Measurements from ENCODE around the gene ABCC4. TPM values are rescaled to one million over a fixed set of nuclear protein-coding genes. Genes with fewer than 3 reads are reported as not detected.

The ABCC4 gene
- 1 to 10 TPM; 1.1 to 4.9 (median 3.8) TPM for total RNA-seq
- long read RNA-seq, partial matches to known transcripts, result 1 of 1 reads
- long read RNA-seq, other reads (novel, unspliced or antisense), result 0 of 1 reads

GRCh38 chr13:95301183-95301967 lies at the start of gene ABCC4:
Gene ABCC4 (minus strand): TSS chr13:95301451. CDS start chr13:95301314, 137 bp downstream.
- Histone ChIP-seq H3K4me3 (peak within 1 kb of the TSS; percentile 58 to 70 (median 59)), H3K27me3 (no peaks in the 10 kb centered on the region), H3K4me1 (peaks cover 0 to 16% (median 7%) of the 10 kb centered on the region in 4 donors), H3K9me3 (no peaks in the 10 kb centered on the region), H3K36me3 (no peaks in the 10 kb centered on the region), H3K27ac (peak within 1 kb of the TSS in 1 of 3 donors; percentile 39)
- DNase-seq, result peak; percentile 53 to 74 (median 72)
- peak; percentile 64 to 77 (median 72) for ATAC-seq
- intact Hi-C loops (cut with DNase I), result no loop called here
- WGBS (ENCODE audit: insufficient coverage, low coverage, low lambda C conversion rate, missing lambda C conversion rate), result 0% methylated on average over 4 of the region's 98 CpGs
- TF ChIP-seq POLR2A (IDR thresholded peaks at IDR 0.05) (peak; percentile 17), CTCF (IDR thresholded peaks at IDR 0.05) (no peak)

GRCh38 chr13:95349267-95349666 lies 48.0 kb upstream of the ABCC4 start:
- Histone ChIP-seq H3K9me3 (no peaks in the 10 kb centered on the region), H3K27me3 (no peaks in the 10 kb centered on the region), H3K27ac (no peak overlapping the region), H3K4me1 (peaks cover 0 to 5% (median 0%) of the 10 kb centered on the region in 4 donors), H3K4me3 (no peak overlapping the region), H3K36me3 (no peaks in the 10 kb centered on the region)
- ATAC-seq (no peak), DNase-seq (no peak)
- no peak for TF ChIP-seq POLR2A (IDR thresholded peaks at IDR 0.05)
- no peak for TF ChIP-seq CTCF (IDR thresholded peaks at IDR 0.05)
- whole genome bisulfite sequencing (ENCODE audit: insufficient coverage, low coverage, low lambda C conversion rate, missing lambda C conversion rate), result 0% methylated on average over 1 of the region's 4 CpGs
- intact Hi-C loops (cut with DNase I), result no loop called here

- DNase-seq (no peak), ATAC-seq (peak in 1 of 4 donors; percentile 59)
- H3K4me3 ChIP-seq, result no peak overlapping the region
- 47% methylated on average over 3 of the region's 3 CpGs for WGBS (ENCODE audit: insufficient coverage, low coverage, low lambda C conversion rate, missing lambda C conversion rate)
- H3K9me3 ChIP-seq, result no peaks in the 10 kb centered on the region
- no peak overlapping the region for H3K27ac ChIP-seq
- no peaks in the 10 kb centered on the region for H3K27me3 ChIP-seq
- TF ChIP-seq CTCF (IDR thresholded peaks at IDR 0.05) (no peak), POLR2A (IDR thresholded peaks at IDR 0.05) (no peak)
- no peaks in the 10 kb centered on the region for H3K36me3 ChIP-seq
- intact Hi-C loops (cut with DNase I), result no loop called here
- H3K4me1 ChIP-seq, result no peaks in the 10 kb centered on the region
Measured at GRCh38 chr13:95343944-95344343, 42.7 kb upstream of the ABCC4 start.

GRCh38 chr13:95341441-95341840 lies 40.2 kb upstream of the ABCC4 start:
- no peak for TF ChIP-seq POLR2A (IDR thresholded peaks at IDR 0.05)
- TF ChIP-seq CTCF (IDR thresholded peaks at IDR 0.05), result no peak
- no peak for DNase-seq
- ATAC-seq, result no peak
- H3K4me1 ChIP-seq, result no peaks in the 10 kb centered on the region
- no peaks in the 10 kb centered on the region for H3K9me3 ChIP-seq
- no peak overlapping the region for H3K27ac ChIP-seq
- no peaks in the 10 kb centered on the region for H3K36me3 ChIP-seq
- 100% methylated on average over 3 of the region's 5 CpGs for WGBS (ENCODE audit: insufficient coverage, low coverage, low lambda C conversion rate, missing lambda C conversion rate)
- no peaks in the 10 kb centered on the region for H3K27me3 ChIP-seq
- H3K4me3 ChIP-seq, result no peak overlapping the region
- intact Hi-C loops (cut with DNase I), result no loop called here
